Stimulated activated CD4-positive, alpha-beta T cell treated with anti-CD3 and anti-CD28 coated beads, Interleukin-1b, Interleukin-23, amount 100 ng/mL, for 4 hours (primary cell): Measurements from ENCODE around the gene GAB2.
"Not testable (repeated sequence)": the region's sequence is repeated elsewhere in the genome, so short reads cannot be mapped to it uniquely, and the experiment has no call there.

Experiments used
- DNase-seq, 2 donors: peaks; one replicate each; pipeline ENCODE4 v3.0.0-alpha.2; 2020; ENCODE audit warnings: low read depth in 2 of 2

GAB2 gene

GRCh38 chr11:78365381-78365792 lies 52.2 kb downstream of the GAB2 start:
- DNase-seq, result no peak

- DNase-seq, result no peak
Observed at GRCh38 chr11:78364128-78364751, 53.4 kb downstream of the GAB2 start.

- DNase-seq, result no peak
Observed at GRCh38 chr11:78363024-78363619, 54.5 kb downstream of the GAB2 start.

GRCh38 chr11:78361228-78361627 lies 56.4 kb downstream of the GAB2 start:
- no peak for DNase-seq

GRCh38 chr11:78359921-78360320 lies 57.7 kb downstream of the GAB2 start:
- no peak for DNase-seq

- DNase-seq, result not testable (repeated sequence)
Observed at GRCh38 chr11:78357924-78358323, 59.7 kb downstream of the GAB2 start.

- DNase-seq, result not testable (repeated sequence)
Observed at GRCh38 chr11:78357425-78357824, 60.2 kb downstream of the GAB2 start.

GRCh38 chr11:78355742-78356141 lies 61.9 kb downstream of the GAB2 start:
- DNase-seq, result not testable (repeated sequence)

- no peak for DNase-seq
Observed at GRCh38 chr11:78355309-78355705, 62.3 kb downstream of the GAB2 start.

GRCh38 chr11:78354408-78355308 lies 63.0 kb downstream of the GAB2 start:
- no peak for DNase-seq

- no peak for DNase-seq
Observed at GRCh38 chr11:78351979-78352841, 65.4 kb downstream of the GAB2 start.

- no peak for DNase-seq
Observed at GRCh38 chr11:78351193-78351592, 66.4 kb downstream of the GAB2 start.

- no peak for DNase-seq
Observed at GRCh38 chr11:78350646-78351165, 66.9 kb downstream of the GAB2 start.

- no peak for DNase-seq
Observed at GRCh38 chr11:78350091-78350645, 67.5 kb downstream of the GAB2 start.

GRCh38 chr11:78349624-78350023 lies 68.0 kb downstream of the GAB2 start:
- DNase-seq, result no peak

GRCh38 chr11:78349114-78349513 lies 68.5 kb downstream of the GAB2 start:
- DNase-seq, result no peak

- no peak for DNase-seq
Observed at GRCh38 chr11:78347956-78348355, 69.7 kb downstream of the GAB2 start.

GRCh38 chr11:78346799-78347198 lies 70.8 kb downstream of the GAB2 start:
- DNase-seq, result no peak

- no peak for DNase-seq
Observed at GRCh38 chr11:78345450-78345849, 72.2 kb downstream of the GAB2 start.

GRCh38 chr11:78344676-78345075 lies 72.9 kb downstream of the GAB2 start:
- DNase-seq, result no peak

GRCh38 chr11:78344094-78344493 lies 73.5 kb downstream of the GAB2 start:
- DNase-seq, result no peak
